ENCODE results near the gene AEBP1.

- TF ChIP-seq, protein P1, sequence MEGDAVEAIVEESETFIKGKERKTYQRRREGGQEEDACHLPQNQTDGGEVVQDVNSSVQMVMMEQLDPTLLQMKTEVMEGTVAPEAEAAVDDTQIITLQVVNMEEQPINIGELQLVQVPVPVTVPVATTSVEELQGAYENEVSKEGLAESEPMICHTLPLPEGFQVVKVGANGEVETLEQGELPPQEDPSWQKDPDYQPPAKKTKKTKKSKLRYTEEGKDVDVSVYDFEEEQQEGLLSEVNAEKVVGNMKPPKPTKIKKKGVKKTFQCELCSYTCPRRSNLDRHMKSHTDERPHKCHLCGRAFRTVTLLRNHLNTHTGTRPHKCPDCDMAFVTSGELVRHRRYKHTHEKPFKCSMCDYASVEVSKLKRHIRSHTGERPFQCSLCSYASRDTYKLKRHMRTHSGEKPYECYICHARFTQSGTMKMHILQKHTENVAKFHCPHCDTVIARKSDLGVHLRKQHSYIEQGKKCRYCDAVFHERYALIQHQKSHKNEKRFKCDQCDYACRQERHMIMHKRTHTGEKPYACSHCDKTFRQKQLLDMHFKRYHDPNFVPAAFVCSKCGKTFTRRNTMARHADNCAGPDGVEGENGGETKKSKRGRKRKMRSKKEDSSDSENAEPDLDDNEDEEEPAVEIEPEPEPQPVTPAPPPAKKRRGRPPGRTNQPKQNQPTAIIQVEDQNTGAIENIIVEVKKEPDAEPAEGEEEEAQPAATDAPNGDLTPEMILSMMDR (IDR thresholded peaks at IDR 0.05; ENCODE audit: borderline replicate concordance, extremely low read depth, low read length, poor library complexity, severe bottlenecking): no peak
- no peak for TF ChIP-seq EZH2 (IDR thresholded peaks at IDR 0.05; ENCODE audit: borderline replicate concordance, low read depth, low read length, severe bottlenecking)
These were observed 40.4 kb downstream of the AEBP1 start for GRCh38 chr7:44144426-44144967.

Data from DND-41 (cell line).